C4-2B (cell line): Measurements from ENCODE around the gene PRKAG2.

ENCODE experiments used
- CTCF ChIP-seq: fragments of 450-650 bp; conservative IDR thresholded peaks from 2 replicates; pipeline ENCODE4 v1.5.1; 2017; ENCODE audit warnings: mild to moderate bottlenecking
- ZFX ChIP-seq: fragments of 450-650 bp; IDR thresholded peaks from 2 replicates; pipeline ENCODE4 v1.6.1; 2017

- TF ChIP-seq CTCF (no peak), ZFX (no peak)
Observed at GRCh38 chr7:151601521-151602305, 275.2 kb downstream of the PRKAG2 start.
